ENCODE results near the gene CALML6. TPM values are rescaled to one million over a fixed set of nuclear protein-coding genes. Genes with fewer than 3 reads are reported as not detected.

CALML6 gene
- total RNA-seq, 1 experiment from 2014 or later = 0.28 TPM

GRCh38 chr1:1872329-1872994, 42.6 kb upstream of the CALML6 start:
- Histone ChIP-seq H3K27ac (ENCODE audit: low read depth, low read length, poor library complexity, severe bottlenecking) (no peak overlapping the region), H3K27me3 (replicated peaks; ENCODE audit: insufficient read depth, low read depth, low read length, poor library complexity) (no peaks in the 10 kb centered on the region), H3K4me1 (ENCODE audit: insufficient read depth, low read length, poor library complexity, severe bottlenecking) (no peaks in the 10 kb centered on the region), H3K9me3 (ENCODE audit: low read depth, low read length, poor library complexity, severe bottlenecking) (no peaks in the 10 kb centered on the region), H3K36me3 (ENCODE audit: insufficient read depth, low read length, poor library complexity, severe bottlenecking) (peaks cover 29% of the 10 kb centered on the region), H3K4me3 (ENCODE audit: low read depth, low read length, poor library complexity, severe bottlenecking) (no peak overlapping the region)
- BruUV-seq (replicated peaks) = no TSS peak
- ChIA-PET POLR2A (ENCODE audit: low non-redundant PET) (no interaction called here), CTCF (no interaction called here)
- no peak for DNase-seq (ENCODE audit: low spot score)
- intact Hi-C loops (cut with micrococcal nuclease; ENCODE audit: unreplicated experiment) = no loop called here
- no peak for TF ChIP-seq EZH2 (IDR thresholded peaks at IDR 0.05; ENCODE audit: borderline replicate concordance, low read depth, low read length, poor library complexity, severe bottlenecking)
- no peak for TF ChIP-seq CTCF (conservative IDR thresholded peaks at IDR 0.05; ENCODE audit: low read depth, low read length)

GRCh38 chr1:1873186-1873585, 41.9 kb upstream of the CALML6 start:
- Histone ChIP-seq H3K4me1 (ENCODE audit: insufficient read depth, low read length, poor library complexity, severe bottlenecking) (no peaks in the 10 kb centered on the region), H3K27ac (ENCODE audit: low read depth, low read length, poor library complexity, severe bottlenecking) (no peak overlapping the region), H3K36me3 (ENCODE audit: insufficient read depth, low read length, poor library complexity, severe bottlenecking) (peaks cover 29% of the 10 kb centered on the region), H3K4me3 (ENCODE audit: low read depth, low read length, poor library complexity, severe bottlenecking) (no peak overlapping the region), H3K9me3 (ENCODE audit: low read depth, low read length, poor library complexity, severe bottlenecking) (no peaks in the 10 kb centered on the region), H3K27me3 (replicated peaks; ENCODE audit: insufficient read depth, low read depth, low read length, poor library complexity) (no peaks in the 10 kb centered on the region)
- DNase-seq (ENCODE audit: low spot score) = no peak
- TF ChIP-seq CTCF (conservative IDR thresholded peaks at IDR 0.05; ENCODE audit: low read depth, low read length) = no peak
- TF ChIP-seq EZH2 (IDR thresholded peaks at IDR 0.05; ENCODE audit: borderline replicate concordance, low read depth, low read length, poor library complexity, severe bottlenecking) = no peak
- intact Hi-C loops (cut with micrococcal nuclease; ENCODE audit: unreplicated experiment) = no loop called here
- ChIA-PET CTCF (no interaction called here), POLR2A (ENCODE audit: low non-redundant PET) (no interaction called here)
- BruUV-seq (replicated peaks) = no TSS peak

GRCh38 chr1:1874901-1875300, 40.2 kb upstream of the CALML6 start:
- no TSS peak for BruUV-seq (replicated peaks)
- DNase-seq (ENCODE audit: low spot score) = no peak
- H3K27ac ChIP-seq (ENCODE audit: low read depth, low read length, poor library complexity, severe bottlenecking) = no peak overlapping the region
- no peak overlapping the region for H3K4me3 ChIP-seq (ENCODE audit: low read depth, low read length, poor library complexity, severe bottlenecking)
- no peaks in the 10 kb centered on the region for H3K9me3 ChIP-seq (ENCODE audit: low read depth, low read length, poor library complexity, severe bottlenecking)
- H3K4me1 ChIP-seq (ENCODE audit: insufficient read depth, low read length, poor library complexity, severe bottlenecking) = no peaks in the 10 kb centered on the region
- no peaks in the 10 kb centered on the region for H3K27me3 ChIP-seq (replicated peaks; ENCODE audit: insufficient read depth, low read depth, low read length, poor library complexity)
- TF ChIP-seq EZH2 (IDR thresholded peaks at IDR 0.05; ENCODE audit: borderline replicate concordance, low read depth, low read length, poor library complexity, severe bottlenecking) = no peak
- TF ChIP-seq CTCF (conservative IDR thresholded peaks at IDR 0.05; ENCODE audit: low read depth, low read length) = no peak
- H3K36me3 ChIP-seq (ENCODE audit: insufficient read depth, low read length, poor library complexity, severe bottlenecking) = peaks cover 26% of the 10 kb centered on the region
- intact Hi-C loops (cut with micrococcal nuclease; ENCODE audit: unreplicated experiment) = no loop called here
- POLR2A ChIA-PET (ENCODE audit: low non-redundant PET) = no interaction called here
- CTCF ChIA-PET = no interaction called here
